Measurements from ENCODE around the gene TSGA10IP.

DNA sequence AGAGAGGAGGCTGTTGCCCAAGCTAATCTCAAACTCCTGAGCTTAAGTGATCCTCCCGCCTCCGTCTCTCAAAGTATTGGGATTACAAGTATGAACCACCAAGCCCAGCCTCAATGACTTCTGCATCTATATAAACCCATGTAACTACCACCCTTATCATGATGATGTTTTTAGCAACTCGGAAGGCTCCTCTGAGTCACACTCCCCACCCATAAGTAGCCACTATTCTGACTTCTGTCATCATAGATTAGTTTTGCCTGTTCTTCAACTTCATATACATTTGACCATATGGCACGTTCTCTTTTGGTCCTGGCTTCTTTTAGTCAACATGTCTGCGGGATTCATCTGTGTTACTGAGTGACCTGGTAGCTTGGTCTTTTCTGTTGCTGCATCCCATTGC, 38.7 kb upstream of the TSGA10IP start:
- no peak for TF ChIP-seq POLR2A (IDR thresholded peaks at IDR 0.05)
- TF ChIP-seq, protein P1, sequence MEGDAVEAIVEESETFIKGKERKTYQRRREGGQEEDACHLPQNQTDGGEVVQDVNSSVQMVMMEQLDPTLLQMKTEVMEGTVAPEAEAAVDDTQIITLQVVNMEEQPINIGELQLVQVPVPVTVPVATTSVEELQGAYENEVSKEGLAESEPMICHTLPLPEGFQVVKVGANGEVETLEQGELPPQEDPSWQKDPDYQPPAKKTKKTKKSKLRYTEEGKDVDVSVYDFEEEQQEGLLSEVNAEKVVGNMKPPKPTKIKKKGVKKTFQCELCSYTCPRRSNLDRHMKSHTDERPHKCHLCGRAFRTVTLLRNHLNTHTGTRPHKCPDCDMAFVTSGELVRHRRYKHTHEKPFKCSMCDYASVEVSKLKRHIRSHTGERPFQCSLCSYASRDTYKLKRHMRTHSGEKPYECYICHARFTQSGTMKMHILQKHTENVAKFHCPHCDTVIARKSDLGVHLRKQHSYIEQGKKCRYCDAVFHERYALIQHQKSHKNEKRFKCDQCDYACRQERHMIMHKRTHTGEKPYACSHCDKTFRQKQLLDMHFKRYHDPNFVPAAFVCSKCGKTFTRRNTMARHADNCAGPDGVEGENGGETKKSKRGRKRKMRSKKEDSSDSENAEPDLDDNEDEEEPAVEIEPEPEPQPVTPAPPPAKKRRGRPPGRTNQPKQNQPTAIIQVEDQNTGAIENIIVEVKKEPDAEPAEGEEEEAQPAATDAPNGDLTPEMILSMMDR (IDR thresholded peaks at IDR 0.05), result no peak

Data from upper lobe of left lung (tissue), 4 donors.